ENCODE results near the gene PLA2G4F. TPM values are rescaled to one million over a fixed set of nuclear protein-coding genes. Genes with fewer than 3 reads are reported as not detected.

Gene PLA2G4F
- total RNA-seq, 1 experiment from 2014 or later, result not detected

DNA sequence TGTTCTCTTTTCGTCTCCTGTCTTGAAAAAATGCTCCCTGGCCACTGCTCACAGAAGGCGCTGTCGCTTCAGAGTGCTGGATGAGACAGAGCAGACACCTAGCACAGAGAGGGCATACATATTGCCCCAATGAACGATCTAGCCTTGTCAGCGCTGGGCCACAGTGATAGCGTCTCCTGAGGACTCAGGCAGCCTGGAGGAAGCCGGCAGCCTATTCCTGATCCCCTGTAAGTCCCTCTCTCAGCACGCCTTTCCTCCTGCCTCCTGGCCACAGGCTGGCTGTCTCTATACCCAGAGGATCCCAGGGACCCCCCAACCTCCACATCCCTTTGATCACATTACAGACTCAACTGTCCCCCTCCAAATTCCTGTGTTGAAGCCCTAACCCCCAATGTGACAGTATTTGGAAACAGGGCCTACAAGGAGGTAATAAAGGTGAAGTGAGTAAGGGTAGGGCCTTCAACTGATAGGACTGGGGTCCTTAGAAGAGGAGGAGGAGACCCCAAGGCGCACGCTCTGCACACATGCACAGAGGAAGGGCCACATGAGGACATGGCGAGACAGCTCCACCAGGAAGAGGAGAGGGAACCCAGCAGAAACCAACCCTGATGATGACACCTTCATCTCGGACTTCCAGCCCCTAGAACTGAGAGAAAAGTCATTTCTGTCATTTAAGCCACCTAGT lies 7.5 kb downstream of the PLA2G4F start:
- no peak for DNase-seq (ENCODE audit: low read depth)

GRCh38 chr15:42147431-42147735 lies 9.1 kb downstream of the PLA2G4F start:
- DNase-seq (ENCODE audit: low read depth), result no peak

GRCh38 chr15:42146551-42147430 lies 9.6 kb downstream of the PLA2G4F start:
- no peak for DNase-seq (ENCODE audit: low read depth)

GRCh38 chr15:42145546-42146455 lies 10.6 kb downstream of the PLA2G4F start:
- no peak for DNase-seq (ENCODE audit: low read depth)

DNA sequence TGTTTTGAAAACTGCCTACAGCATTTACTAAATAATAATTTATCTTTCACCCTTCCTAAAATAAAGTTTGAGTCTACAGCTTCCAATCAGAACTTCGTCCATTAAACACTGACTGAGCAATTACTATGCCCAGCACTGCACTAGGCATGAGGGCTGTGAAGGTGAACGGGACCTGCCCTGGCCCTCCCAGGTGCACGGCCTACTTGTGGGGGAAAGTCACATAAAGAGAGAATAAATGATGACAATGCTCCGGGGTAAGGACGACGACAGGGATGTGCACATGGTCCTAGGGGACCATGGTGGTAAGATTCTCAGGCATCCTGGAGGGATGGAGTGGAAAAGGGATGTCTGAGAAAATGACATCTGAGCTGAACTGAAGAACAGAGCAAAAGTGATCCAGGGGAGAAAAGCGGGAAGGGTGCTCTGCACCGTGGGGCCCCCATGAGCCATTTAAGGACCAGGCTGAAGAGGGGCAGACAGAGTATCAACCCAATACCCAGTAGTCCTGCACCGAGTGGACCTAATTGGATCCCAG lies 11.5 kb downstream of the PLA2G4F start:
- DNase-seq (ENCODE audit: low read depth), result no peak

DNA sequence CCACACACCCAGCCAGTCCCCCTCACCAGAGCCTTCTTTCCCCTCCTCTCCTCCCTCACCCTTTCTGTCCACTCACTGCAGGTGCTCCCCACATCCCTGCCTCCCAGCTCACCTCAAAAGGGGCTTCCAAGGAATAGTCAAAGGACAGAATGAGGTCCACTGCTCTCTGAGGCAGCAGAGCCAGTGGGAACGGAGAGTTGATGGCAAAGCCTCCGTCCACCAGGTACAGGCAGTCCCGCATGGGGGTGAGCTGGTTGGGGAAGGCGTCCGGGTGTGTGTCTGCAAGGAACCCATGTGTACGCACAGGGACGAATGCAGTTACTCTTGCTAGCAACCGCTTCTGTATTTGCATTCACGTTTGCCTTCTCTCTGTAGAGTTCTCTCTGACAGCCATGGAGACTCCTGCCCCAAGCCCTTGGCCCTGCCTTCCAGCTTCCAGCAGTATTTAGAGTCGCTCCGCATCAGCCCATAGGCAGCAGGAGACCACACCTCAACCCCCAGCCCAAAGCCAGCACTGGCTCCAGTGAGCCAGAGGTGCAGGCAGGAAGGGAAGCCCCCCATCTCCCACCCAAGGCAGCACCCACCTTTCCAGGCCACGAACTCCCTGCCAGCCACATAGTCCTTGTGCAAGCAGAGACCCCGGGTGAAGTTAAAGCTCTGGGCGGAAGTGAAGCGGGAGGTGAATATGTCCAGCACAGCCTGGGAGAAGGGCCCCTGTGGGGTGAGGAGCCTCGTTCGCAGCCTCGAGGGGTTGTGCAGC lies 12.4 kb downstream of the PLA2G4F start:
- no peak for DNase-seq (ENCODE audit: low read depth)

DNA sequence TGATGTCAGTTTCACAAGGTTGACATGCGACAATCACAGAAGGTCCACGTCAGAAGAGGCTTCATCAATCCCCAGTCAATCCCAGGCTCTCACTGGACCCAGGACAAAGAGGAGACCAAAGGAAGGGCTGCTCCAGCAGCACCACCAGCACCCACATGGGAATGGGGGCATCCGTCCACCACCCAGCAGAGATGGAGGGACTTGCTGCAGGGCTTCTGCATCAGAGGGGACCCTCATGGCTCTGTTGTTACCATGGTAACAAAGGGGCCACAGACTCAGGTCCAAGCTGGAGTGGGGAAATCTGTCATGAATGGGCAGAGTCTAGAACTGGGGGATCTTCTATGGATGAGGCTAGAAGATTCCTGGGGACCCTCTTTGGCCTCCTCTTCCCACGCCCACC lies 13.1 kb downstream of the PLA2G4F start:
- no peak for DNase-seq (ENCODE audit: low read depth)

DNA sequence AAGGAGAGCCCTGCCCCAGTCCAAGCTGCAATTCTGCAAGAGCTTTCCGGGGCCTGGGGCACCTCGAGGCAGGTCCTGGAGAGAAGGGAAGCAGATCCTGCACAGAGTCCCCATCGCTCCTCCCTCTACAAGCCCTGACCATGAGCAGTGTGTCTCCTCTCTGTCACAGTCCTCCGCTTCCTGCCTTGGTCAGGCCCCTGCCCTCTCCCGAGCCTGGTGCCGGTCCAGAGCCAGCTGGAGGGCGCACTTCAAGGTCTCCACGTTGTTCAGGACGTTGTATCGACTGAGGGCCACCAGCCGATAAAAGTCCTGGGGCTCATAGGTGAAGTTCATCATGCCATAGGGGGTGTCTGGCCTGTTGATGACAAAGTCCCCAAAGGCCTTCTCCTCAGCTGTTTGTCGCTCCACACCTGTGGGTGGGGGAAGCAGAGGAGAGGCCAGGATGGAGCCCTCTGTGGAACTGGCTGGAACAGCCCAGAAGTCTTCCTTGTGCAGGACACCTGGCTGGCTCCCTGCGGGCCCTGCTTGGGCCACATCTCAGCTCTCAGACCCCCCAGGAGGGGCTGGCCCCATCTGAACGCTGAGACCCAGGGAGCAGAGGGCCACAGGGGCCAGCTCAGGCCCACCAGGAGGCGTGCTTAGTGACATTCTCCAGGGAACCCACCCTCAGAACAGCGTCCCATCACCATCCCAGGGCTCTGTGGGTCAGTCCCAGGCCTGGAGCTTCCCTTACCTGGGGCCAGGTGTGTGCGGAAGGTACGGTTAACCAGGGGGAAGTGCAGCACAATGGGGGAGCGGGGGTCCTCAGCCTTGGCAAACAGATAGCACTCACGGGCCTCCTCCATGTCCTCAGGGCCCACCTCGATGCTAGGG lies 14.4 kb downstream of the PLA2G4F start:
- no peak for DNase-seq (ENCODE audit: low read depth)

- no peak for DNase-seq (ENCODE audit: low read depth)
Measured at GRCh38 chr15:42141246-42141645, 15.2 kb downstream of the PLA2G4F start.

- DNase-seq (ENCODE audit: low read depth), result no peak
Measured at GRCh38 chr15:42140383-42141070, 15.9 kb downstream of the PLA2G4F start.

- DNase-seq (ENCODE audit: low read depth), result no peak
Measured at GRCh38 chr15:42139596-42139995, 16.8 kb downstream of the PLA2G4F start.

GRCh38 chr15:42138968-42139386 lies 17.5 kb downstream of the PLA2G4F start:
- DNase-seq (ENCODE audit: low read depth), result no peak

DNA sequence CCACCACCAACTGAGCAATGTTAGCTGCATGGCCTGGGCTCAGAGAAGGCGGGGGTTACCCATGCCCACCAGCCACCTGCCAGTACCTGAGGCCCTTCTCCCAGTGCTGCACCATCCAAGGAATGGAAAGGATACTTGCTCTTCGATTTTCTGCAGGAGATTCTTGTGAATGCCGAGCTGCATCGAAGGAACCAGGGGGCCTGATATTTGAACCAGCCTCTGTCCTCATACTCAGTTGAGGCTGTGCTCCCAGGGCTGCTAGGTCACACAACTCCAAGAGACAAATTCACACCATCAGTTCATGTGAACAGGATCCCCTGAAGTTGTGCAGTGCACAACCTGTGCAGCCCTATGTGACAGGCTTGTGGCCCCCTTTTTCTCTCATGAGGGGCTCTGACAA lies 18.0 kb downstream of the PLA2G4F start:
- DNase-seq (ENCODE audit: low read depth), result no peak

- peak; percentile 57 for DNase-seq (ENCODE audit: low read depth)
Measured at GRCh38 chr15:42137461-42138261, 18.8 kb downstream of the PLA2G4F start.

DNA sequence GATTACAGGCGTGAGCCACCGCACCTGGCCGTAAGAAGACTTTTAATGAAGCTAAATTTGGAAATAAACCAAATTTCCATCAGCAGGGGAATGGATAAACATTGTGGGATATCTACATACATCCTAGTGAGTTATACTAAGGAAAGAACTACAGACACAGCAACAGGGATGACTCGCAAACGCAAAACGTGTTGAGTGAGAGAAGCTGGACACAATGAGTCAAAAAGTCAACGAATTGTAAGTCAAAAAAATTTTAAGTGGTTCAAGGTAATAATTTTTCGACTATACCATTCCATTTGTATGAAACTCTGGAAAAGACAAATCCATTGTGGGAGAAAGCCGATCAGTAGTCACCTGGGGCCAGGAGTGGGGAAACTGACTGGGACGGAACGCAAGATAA lies 19.9 kb downstream of the PLA2G4F start:
- DNase-seq (ENCODE audit: low read depth), result no peak

GRCh38 chr15:42135351-42135750 lies 21.1 kb downstream of the PLA2G4F start:
- no peak for DNase-seq (ENCODE audit: low read depth)

- DNase-seq (ENCODE audit: low read depth), result no peak
Measured at GRCh38 chr15:42134617-42135245, 21.7 kb downstream of the PLA2G4F start.

GRCh38 chr15:42133886-42134502 lies 22.4 kb downstream of the PLA2G4F start:
- peak; percentile 47 for DNase-seq (ENCODE audit: low read depth)
